H1 (cell line): ENCODE data around the gene ZNF536. TPM values are rescaled to one million over a fixed set of nuclear protein-coding genes. Genes with fewer than 3 reads are reported as not detected.

Source experiments
- CTCF ChIA-PET: fragments of 300-600 bp; sonication (Branson Sonifier 250); formaldehyde crosslinking; loops from one replicate; lab custom pipeline; 2021; ENCODE audit not compliant: partially characterized antibody; lab: Charles Lee
- POLR2A ChIA-PET: fragments of 300-600 bp; sonication (Branson Sonifier 250); formaldehyde crosslinking; loops from one replicate; lab custom pipeline; 2021; ENCODE audit warnings: inconsistent platforms; ENCODE audit not compliant: partially characterized antibody; lab: Charles Lee
- DNase-seq, 2 experiments: peaks; one replicate each; pipeline versions ENCODE4 v3.0.0 to v3.0.0-alpha.2; 2010 to 2022; ENCODE audit warnings: low spot score in 2 of 2, low read depth in 1 of 2, mixed read lengths in 1 of 2
- FAIRE-seq: peaks from 2 replicates; lab custom pipeline; 2011; peaks lifted over from hg19 to GRCh38; lab: Jason Lieb, UNC
- H2AFZ ChIP-seq: 2 replicates; pipeline ENCODE4 v1.8.1; 2012; ENCODE audit warnings: low read length, inconsistent platforms
- H2AK5ac ChIP-seq: 2 replicates; pipeline ENCODE4 v1.6.1; 2013; ENCODE audit warnings: low read depth, low read length
- H2BK120ac ChIP-seq: replicated peaks from 2 replicates; pipeline ENCODE3; 2013; ENCODE audit warnings: low read depth, low read length, inconsistent platforms
- H2BK12ac ChIP-seq: 2 replicates; pipeline ENCODE4 v1.6.1; 2013; ENCODE audit warnings: low read depth, low read length
- H2BK15ac ChIP-seq: 2 replicates; pipeline ENCODE4 v1.6.1; 2013; ENCODE audit warnings: low read length
- H2BK20ac ChIP-seq: 2 replicates; pipeline ENCODE4 v1.6.1; 2013; ENCODE audit warnings: low read length
- H2BK5ac ChIP-seq: 2 replicates; pipeline ENCODE4 v1.6.1; 2013; ENCODE audit warnings: low read depth, low read length
- H3K14ac ChIP-seq: 2 replicates; pipeline ENCODE4 v1.6.1; 2013; ENCODE audit warnings: inconsistent platforms; ENCODE audit not compliant: insufficient read length
- H3K18ac ChIP-seq: 2 replicates; pipeline ENCODE4 v1.6.1; 2013; ENCODE audit warnings: low read length; ENCODE audit errors: extremely low read depth
- H3K23ac ChIP-seq: 2 replicates; pipeline ENCODE4 v1.6.1; 2013; ENCODE audit warnings: inconsistent platforms; ENCODE audit not compliant: insufficient read length
- H3K23me2 ChIP-seq: 2 replicates; pipeline ENCODE4 v1.6.1; 2013; ENCODE audit warnings: low read depth, low read length
- H3K27ac ChIP-seq: 2 replicates; pipeline ENCODE4 v1.6.1; 2011; ENCODE audit warnings: low read depth, low read length, inconsistent platforms
- H3K27me3 ChIP-seq, 4 experiments: replicated peaks in 1 of 4; 1 replicate in 1 of 4; 2 replicates in 3 of 4; pipeline versions ENCODE4 v1.6.1 to v1.8.1; 2011 to 2013; ENCODE audit warnings: low read length in 3 of 4, mild to moderate bottlenecking in 3 of 4, inconsistent platforms in 2 of 4, mixed read lengths in 2 of 4, moderate library complexity in 1 of 4; ENCODE audit not compliant: control insufficient read depth in 3 of 4, insufficient read depth in 3 of 4; ENCODE audit errors: extremely low read depth in 1 of 4
- H3K36me3 ChIP-seq, 4 experiments: 2 replicates each; pipeline versions ENCODE4 v1.6.1 to v1.8.1; 2011 to 2013; ENCODE audit warnings: mild to moderate bottlenecking in 4 of 4, low read length in 3 of 4, moderate library complexity in 2 of 4, control low read depth in 1 of 4, inconsistent platforms in 1 of 4; ENCODE audit not compliant: insufficient read depth in 4 of 4, control insufficient read depth in 2 of 4
- H3K4ac ChIP-seq: replicated peaks from 2 replicates; pipeline ENCODE3; 2013; ENCODE audit warnings: low read length, low read depth, mixed read lengths, inconsistent platforms; ENCODE audit not compliant: insufficient read length
- H3K4me1 ChIP-seq, 4 experiments: replicated peaks in 1 of 4; 1 replicate in 1 of 4; 2 replicates in 3 of 4; pipeline versions ENCODE4 v1.6.1 to v1.8.1; 2011 to 2013; ENCODE audit warnings: low read length in 3 of 4, inconsistent platforms in 2 of 4, mixed read lengths in 1 of 4; ENCODE audit not compliant: insufficient read depth in 4 of 4, control insufficient read depth in 3 of 4
- H3K4me2 ChIP-seq, 2 experiments: 2 replicates each; pipeline versions ENCODE4 v1.6.1 to v1.8.1; 2011 to 2013; ENCODE audit warnings: low read depth in 2 of 2, low read length in 2 of 2, control low read depth in 1 of 2, inconsistent platforms in 1 of 2, mild to moderate bottlenecking in 1 of 2; ENCODE audit not compliant: insufficient read depth in 1 of 2
- H3K4me3 ChIP-seq, 4 experiments: fragments of 200-600, 300-600 bp in 1 of 4; sonication (generic), shearing (Covaris generic), sonication (Bioruptor Twin) in 1 of 4; 2 replicates each; pipeline versions ENCODE4 v1.5.1 to v1.8.1; 2011 to 2016; ENCODE audit warnings: low read length in 4 of 4, low read depth in 3 of 4, control low read depth in 2 of 4, inconsistent platforms in 2 of 4, mild to moderate bottlenecking in 2 of 4, mixed read lengths in 1 of 4, moderate library complexity in 1 of 4; ENCODE audit not compliant: insufficient read depth in 2 of 4; ENCODE audit errors: extremely low read depth in 1 of 4
- H3K56ac ChIP-seq: replicated peaks from 2 replicates; pipeline ENCODE3; 2013; ENCODE audit warnings: low read depth, mild to moderate bottlenecking, mixed read lengths, low read length, inconsistent platforms; ENCODE audit not compliant: insufficient read length
- H3K79me1 ChIP-seq: 2 replicates; pipeline ENCODE4 v1.6.1; 2013; ENCODE audit warnings: low read depth, low read length, control low read depth
- H3K79me2 ChIP-seq, 2 experiments: 2 replicates each; pipeline versions ENCODE4 v1.6.1 to v1.8.1; 2012 to 2013; ENCODE audit warnings: low read length in 2 of 2, mild to moderate bottlenecking in 2 of 2, inconsistent platforms in 1 of 2; ENCODE audit not compliant: insufficient read depth in 2 of 2, control insufficient read depth in 1 of 2
- H3K9ac ChIP-seq, 4 experiments: replicated peaks in 1 of 4; 1 replicate in 1 of 4; 2 replicates in 3 of 4; pipeline versions ENCODE4 v1.6.1 to v1.8.1; 2011 to 2013; ENCODE audit warnings: low read depth in 3 of 4, low read length in 3 of 4, control low read depth in 2 of 4, mild to moderate bottlenecking in 2 of 4, moderate library complexity in 2 of 4, inconsistent platforms in 1 of 4; ENCODE audit errors: extremely low read depth in 1 of 4
- H3K9me3 ChIP-seq, 2 experiments: 2 replicates each; pipeline versions ENCODE4 v1.6.1 to v1.8.1; 2012 to 2013; ENCODE audit warnings: mild to moderate bottlenecking in 2 of 2, moderate library complexity in 2 of 2, control low read depth in 1 of 2, inconsistent platforms in 1 of 2, low read depth in 1 of 2, low read length in 1 of 2, mixed read lengths in 1 of 2; ENCODE audit not compliant: insufficient read depth in 2 of 2
- H4K20me1 ChIP-seq, 2 experiments: replicated peaks in 1 of 2; 2 replicates each; pipeline versions ENCODE3 to v1.8.1; 2011 to 2013; ENCODE audit warnings: inconsistent platforms in 2 of 2, low read length in 2 of 2, mild to moderate bottlenecking in 1 of 2; ENCODE audit not compliant: insufficient read depth in 2 of 2, control insufficient read depth in 1 of 2
- H4K5ac ChIP-seq: 2 replicates; pipeline ENCODE4 v1.6.1; 2013; ENCODE audit warnings: low read length, low read depth, mixed read lengths, inconsistent platforms; ENCODE audit not compliant: insufficient read length
- H4K8ac ChIP-seq: 2 replicates; pipeline ENCODE4 v1.8.0; 2013; ENCODE audit warnings: mild to moderate bottlenecking, moderate library complexity, low read length, inconsistent platforms; ENCODE audit not compliant: insufficient read depth; ENCODE audit errors: extremely low read depth
- H4K91ac ChIP-seq: replicated peaks from 2 replicates; pipeline ENCODE3; 2013; ENCODE audit warnings: low read length, mixed read lengths, inconsistent platforms; ENCODE audit not compliant: insufficient read length
- CHD2 ChIP-seq: IDR thresholded peaks from 2 replicates; pipeline ENCODE4 v1.6.1; 2012; ENCODE audit warnings: low read length, improper control_type of control experiment
- CREB1 ChIP-seq: IDR thresholded peaks from 2 replicates; pipeline ENCODE4 v1.6.1; 2012; ENCODE audit warnings: inconsistent platforms
- EP300 ChIP-seq, 2 experiments: IDR thresholded peaks; 1 replicate in 1 of 2; 2 replicates in 1 of 2; pipeline ENCODE4 v1.6.1; 2011 to 2012; ENCODE audit warnings: low read depth in 2 of 2, low read length in 2 of 2, mild to moderate bottlenecking in 2 of 2, borderline replicate concordance in 1 of 2, inconsistent platforms in 1 of 2, moderate library complexity in 1 of 2
- GABPA ChIP-seq: IDR thresholded peaks from 2 replicates; pipeline ENCODE4 v1.6.1; 2011; ENCODE audit warnings: mild to moderate bottlenecking, low read length, moderate library complexity, borderline replicate concordance; ENCODE audit not compliant: insufficient read depth
- JUN ChIP-seq: IDR thresholded peaks from 2 replicates; pipeline ENCODE4 v1.6.1; 2011; ENCODE audit warnings: low read depth, mild to moderate bottlenecking, improper control_type of control experiment, low read length
- JUND ChIP-seq: IDR thresholded peaks from 2 replicates; pipeline ENCODE4 v1.6.1; 2011; ENCODE audit warnings: mild to moderate bottlenecking, improper control_type of control experiment, low read length
- POLR2AphosphoS5 ChIP-seq: IDR thresholded peaks from 2 replicates; pipeline ENCODE4 v1.6.1; 2011; ENCODE audit warnings: low read depth, low read length
- RAD21 ChIP-seq, 2 experiments: IDR thresholded peaks in 1 of 2; conservative IDR thresholded peaks in 1 of 2; 2 replicates each; pipeline ENCODE4 v1.6.1; 2011; ENCODE audit warnings: low read depth in 2 of 2, low read length in 2 of 2, improper control_type of control experiment in 1 of 2, inconsistent platforms in 1 of 2, mild to moderate bottlenecking in 1 of 2, moderate library complexity in 1 of 2
- RNF2 ChIP-seq: fragments of 200-900, 300-1000 bp; sonication (generic); IDR thresholded peaks from 2 replicates; pipeline ENCODE4 v1.7.1; 2016; ENCODE audit warnings: borderline replicate concordance, low read depth, mild to moderate bottlenecking, antibody characterized with exemption, low read length; ENCODE audit not compliant: poor library complexity, severe bottlenecking; ENCODE audit errors: missing control alignments
- SRF ChIP-seq: IDR thresholded peaks from 2 replicates; pipeline ENCODE4 v1.6.1; 2011; ENCODE audit warnings: mild to moderate bottlenecking, low read depth, low read length, moderate library complexity
- TCF12 ChIP-seq: IDR thresholded peaks from 2 replicates; pipeline ENCODE4 v1.6.1; 2011; ENCODE audit warnings: low read depth, mild to moderate bottlenecking, low read length
- WGBS, 2 experiments: shearing (Covaris generic) in 1 of 2; methylation state at CpG; one replicate each; pipeline versions ENCODE4 v1.1.6 to v1.1.7; 2013 to 2015; ENCODE audit warnings: low lambda C conversion rate in 2 of 2, mixed read lengths in 2 of 2, inconsistent platforms in 1 of 2, low coverage in 1 of 2, missing lambda C conversion rate in 1 of 2; ENCODE audit not compliant: insufficient replicate concordance in 2 of 2, insufficient coverage in 1 of 2, insufficient read length in 1 of 2; ENCODE audit errors: extremely low coverage in 1 of 2, missing lambda C conversion rate in 1 of 2; 5-methylcytosine and 5-hydroxymethylcytosine counted together
- polyA plus RNA-seq, 7 experiments: library from polyadenylated mRNA; depleted of rRNA in 3 of 7; stranded (reverse) in 5 of 7; unstranded in 2 of 7; fragments of >200 nt in 5 of 7; fragments of 200-250 nt in 2 of 7; gene quantifications; 1 replicate in 5 of 7; 2 replicates in 1 of 7; 4 replicates in 1 of 7; pipeline versions ENCODE4 v1.2.1 to v1.2.3, GENCODE V29; 2011 to 2013; ENCODE audit warnings: missing spikeins in 2 of 7, mixed read lengths in 2 of 7
- total RNA-seq: library from RNA; stranded (reverse); fragmentation: NEBNext Ultra II Directional; extraction: Animal tissue kit (Norgen Biotek cat#: 25700); gene quantifications from 2 replicates; pipeline ENCODE4 v1.2.1, GENCODE V29; 2021
- TF ChIP-seq, protein P1 (sequence below): IDR thresholded peaks from 2 replicates; pipeline ENCODE4 v1.6.1; 2011; ENCODE audit warnings: low read length, improper control_type of control experiment

ZNF536 gene
- total and polyA plus RNA-seq, 2 of the 8 experiments (the other 6 are each of a cell fraction or from before 2014, with no cell fraction given), result 0.09 to 0.11 TPM

DNA sequence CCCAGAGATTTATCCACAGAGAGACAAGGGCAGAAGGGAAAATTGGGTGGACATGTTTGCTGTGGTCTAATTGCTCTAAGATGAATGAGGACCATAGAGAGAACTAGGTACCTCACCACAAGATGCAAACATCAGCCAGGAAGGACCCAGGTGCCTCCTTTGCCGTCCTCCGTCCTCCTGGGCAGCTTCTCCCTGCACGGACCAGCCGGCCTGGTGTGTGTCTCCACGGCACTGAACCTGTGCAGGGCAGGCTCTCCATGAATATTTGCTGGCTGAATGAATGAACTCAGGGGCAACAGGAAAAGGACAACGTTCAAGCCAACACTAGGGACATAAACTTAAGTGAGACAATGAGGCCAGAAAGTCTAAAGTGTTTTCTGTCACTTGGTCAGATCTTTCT, 143.9 kb downstream of the ZNF536 start:
- Histone ChIP-seq H3K9ac (no peak overlapping the region), H3K79me1 (no peaks in the 10 kb centered on the region), H3K18ac (no peak overlapping the region), H3K14ac (no peak overlapping the region), H3K56ac (no peak overlapping the region), H4K20me1 (no peaks in the 10 kb centered on the region), H3K23me2 (no peaks in the 10 kb centered on the region), H3K27me3 (no peaks in the 10 kb centered on the region), H3K4me3 (no peak overlapping the region), H3K79me2 (no peaks in the 10 kb centered on the region), H3K4me1 (no peaks in the 10 kb centered on the region), H2BK15ac (no peak overlapping the region), H2BK120ac (no peak overlapping the region), H2AFZ (no peak overlapping the region), H3K4me2 (no peak overlapping the region), H2AK5ac (no peak overlapping the region), H4K5ac (no peak overlapping the region), H3K36me3 (no peaks in the 10 kb centered on the region), H4K91ac (no peak overlapping the region), H3K27ac (no peak overlapping the region), H2BK12ac (no peak overlapping the region), H3K23ac (no peak overlapping the region), H4K8ac (no peak overlapping the region), H2BK20ac (no peak overlapping the region), H3K9me3 (no peaks in the 10 kb centered on the region), H2BK5ac (no peak overlapping the region), H3K4ac (no peak overlapping the region)
- WGBS, 2 experiments, result 95% methylated on average over 6 of the region's 6 CpGs; no CpG with 5 or more reads in 1 of the 2 experiments
- FAIRE-seq (no peak), DNase-seq (no peak)
- ChIA-PET CTCF (no interaction called here), POLR2A (no interaction called here)
- TF ChIP-seq GABPA, result no peak
- TF ChIP-seq JUN, result no peak
- TF ChIP-seq JUND, result no peak
- TF ChIP-seq RNF2, result no peak
- no peak for TF ChIP-seq CREB1
- TF ChIP-seq CHD2, result no peak
- TF ChIP-seq, protein P1, sequence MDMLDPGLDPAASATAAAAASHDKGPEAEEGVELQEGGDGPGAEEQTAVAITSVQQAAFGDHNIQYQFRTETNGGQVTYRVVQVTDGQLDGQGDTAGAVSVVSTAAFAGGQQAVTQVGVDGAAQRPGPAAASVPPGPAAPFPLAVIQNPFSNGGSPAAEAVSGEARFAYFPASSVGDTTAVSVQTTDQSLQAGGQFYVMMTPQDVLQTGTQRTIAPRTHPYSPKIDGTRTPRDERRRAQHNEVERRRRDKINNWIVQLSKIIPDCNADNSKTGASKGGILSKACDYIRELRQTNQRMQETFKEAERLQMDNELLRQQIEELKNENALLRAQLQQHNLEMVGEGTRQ, result no peak
- no peak for TF ChIP-seq TCF12
- TF ChIP-seq SRF, result no peak
- TF ChIP-seq RAD21 (IDR thresholded peaks at IDR 0.05 in 1 of 2, conservative IDR thresholded peaks at IDR 0.05 in 1 of 2; ENCODE audit: low read depth in 2 of 2, low read length in 2 of 2), result no peak
- TF ChIP-seq POLR2AphosphoS5, result no peak
- no peak for TF ChIP-seq EP300 (IDR thresholded peaks at IDR 0.05; ENCODE audit: borderline replicate concordance in 1 of 2, low read depth in 2 of 2, low read length in 2 of 2)
